NT2/D1 (cell line): Measurements from ENCODE around the gene HES1.

ENCODE experiments used
- YY1 ChIP-seq: IDR thresholded peaks from 2 replicates; pipeline ENCODE4 v1.6.1; 2011; ENCODE audit not compliant: insufficient read length, insufficient read depth
- ZNF274 ChIP-seq: IDR thresholded peaks from 2 replicates; pipeline ENCODE4 v1.6.1; 2011; ENCODE audit warnings: mild to moderate bottlenecking, low read depth, low read length

GRCh38 chr3:194119831-194120590, 15.9 kb upstream of the HES1 start:
- TF ChIP-seq YY1 (no peak), ZNF274 (no peak)
